Keratinocyte (primary cell): ENCODE measurements around the gene SOSTDC1. TPM values are rescaled to one million over a fixed set of nuclear protein-coding genes. Genes with fewer than 3 reads are reported as not detected.

Experiments
- DNase-seq: peaks from one replicate; pipeline ENCODE4 v3.0.0-alpha.2; 2011; ENCODE audit warnings: low read depth, missing footprints, low spot score
- FAIRE-seq: peaks from 2 replicates; lab custom pipeline; 2011; peaks lifted over from hg19 to GRCh38; lab: Jason Lieb, UNC
- H2AFZ ChIP-seq: 2 replicates; pipeline ENCODE4 v1.6.0; 2012; ENCODE audit warnings: low read length, control low read depth, inconsistent platforms; ENCODE audit not compliant: control insufficient read depth
- H3K27ac ChIP-seq: 2 replicates; pipeline ENCODE4 v1.5.1; 2011; ENCODE audit warnings: low read length; ENCODE audit not compliant: control insufficient read depth, insufficient read depth
- H3K27me3 ChIP-seq: 3 replicates; pipeline ENCODE4 v1.6.0; 2011; ENCODE audit warnings: low read length; ENCODE audit not compliant: control insufficient read depth, insufficient read depth; ENCODE audit errors: extremely low read depth
- H3K36me3 ChIP-seq, 2 experiments: 2 replicates in 1 of 2; 3 replicates in 1 of 2; pipeline ENCODE4 v1.5.1; 2011; ENCODE audit warnings: low read length in 2 of 2, mild to moderate bottlenecking in 1 of 2; ENCODE audit not compliant: control insufficient read depth in 2 of 2, insufficient read depth in 2 of 2; ENCODE audit errors: extremely low read depth in 1 of 2
- H3K4me1 ChIP-seq: 3 replicates; pipeline ENCODE4 v1.5.1; 2011; ENCODE audit warnings: low read length; ENCODE audit not compliant: control insufficient read depth, insufficient read depth; ENCODE audit errors: extremely low read depth
- H3K4me2 ChIP-seq: 3 replicates; pipeline ENCODE4 v1.6.0; 2011; ENCODE audit warnings: low read depth, low read length; ENCODE audit not compliant: control insufficient read depth, insufficient read depth; ENCODE audit errors: extremely low read depth
- H3K4me3 ChIP-seq, 3 experiments: fragments of 200-600 bp in 1 of 3; sonication (generic) in 1 of 3; 2 replicates in 2 of 3; 3 replicates in 1 of 3; pipeline ENCODE4 v1.5.1; 2011 to 2016; ENCODE audit warnings: low read length in 3 of 3, mild to moderate bottlenecking in 3 of 3, control low read depth in 2 of 3, inconsistent platforms in 1 of 3, low read depth in 1 of 3, mixed read lengths in 1 of 3, mixed run types in 1 of 3, moderate library complexity in 1 of 3; ENCODE audit not compliant: control insufficient read depth in 2 of 3, insufficient read depth in 2 of 3; ENCODE audit errors: extremely low read depth in 1 of 3
- H3K79me2 ChIP-seq: 2 replicates; pipeline ENCODE4 v1.6.0; 2012; ENCODE audit warnings: low read length; ENCODE audit not compliant: control insufficient read depth, insufficient read depth
- H3K9ac ChIP-seq: 3 replicates; pipeline ENCODE4 v1.6.0; 2011; ENCODE audit warnings: low read length; ENCODE audit not compliant: control insufficient read depth, insufficient read depth; ENCODE audit errors: extremely low read depth
- H3K9me1 ChIP-seq: 3 replicates; pipeline ENCODE4 v1.6.0; 2011; ENCODE audit warnings: low read length; ENCODE audit not compliant: control insufficient read depth, insufficient read depth; ENCODE audit errors: extremely low read depth
- H3K9me3 ChIP-seq: 2 replicates; pipeline ENCODE4 v1.5.1; 2012; ENCODE audit warnings: low read depth, low read length; ENCODE audit not compliant: control insufficient read depth
- H4K20me1 ChIP-seq: 3 replicates; pipeline ENCODE4 v1.6.0; 2011; ENCODE audit warnings: low read length; ENCODE audit not compliant: control insufficient read depth, insufficient read depth; ENCODE audit errors: extremely low read depth
- EZH2 ChIP-seq: IDR thresholded peaks from one replicate; pipeline ENCODE4 v1.6.1; 2012; ENCODE audit warnings: inconsistent platforms, mild to moderate bottlenecking, low read length, moderate library complexity
- dilution Hi-C: fragments of 300-500 bp; cut with MboI; formaldehyde crosslinking; loops from one replicate; pipeline ENCODE4 v1.7.0; 2020; ENCODE audit warnings: low sequenced_read_pairs; ENCODE audit not compliant: extremely low pct_ligation_motif_present
- polyA plus RNA-seq, 5 experiments: library from polyadenylated mRNA; depleted of rRNA in 3 of 5; stranded (reverse) in 3 of 5; stranded (forward) in 1 of 5; unstranded in 1 of 5; fragments of >200 nt; gene quantifications; 1 replicate in 1 of 5; 2 replicates in 3 of 5; 3 replicates in 1 of 5; pipeline versions ENCODE4 v1.2.1 to v1.2.3, GENCODE V29; 2011 to 2012; ENCODE audit warnings: missing spikeins in 2 of 5, low read depth in 1 of 5, low replicate concordance in 1 of 5
- TF ChIP-seq, protein P1 (sequence below), 3 experiments: IDR thresholded peaks in 1 of 3; conservative IDR thresholded peaks in 1 of 3; optimal IDR thresholded peaks in 1 of 3; 2 replicates in 2 of 3; 3 replicates in 1 of 3; pipeline versions ENCODE3 to v1.5.1; 2011; ENCODE audit warnings: low read length in 3 of 3, mild to moderate bottlenecking in 3 of 3, moderate library complexity in 2 of 3, control low read depth in 1 of 3, inconsistent platforms in 1 of 3; ENCODE audit not compliant: insufficient read depth in 2 of 3; ENCODE audit errors: extremely low read depth in 1 of 3

Gene SOSTDC1
- polyA plus RNA-seq, 1 donor (not counting 4 experiments of a cell fraction or from before 2014, with no cell fraction given), result 0.31 TPM

DNA sequence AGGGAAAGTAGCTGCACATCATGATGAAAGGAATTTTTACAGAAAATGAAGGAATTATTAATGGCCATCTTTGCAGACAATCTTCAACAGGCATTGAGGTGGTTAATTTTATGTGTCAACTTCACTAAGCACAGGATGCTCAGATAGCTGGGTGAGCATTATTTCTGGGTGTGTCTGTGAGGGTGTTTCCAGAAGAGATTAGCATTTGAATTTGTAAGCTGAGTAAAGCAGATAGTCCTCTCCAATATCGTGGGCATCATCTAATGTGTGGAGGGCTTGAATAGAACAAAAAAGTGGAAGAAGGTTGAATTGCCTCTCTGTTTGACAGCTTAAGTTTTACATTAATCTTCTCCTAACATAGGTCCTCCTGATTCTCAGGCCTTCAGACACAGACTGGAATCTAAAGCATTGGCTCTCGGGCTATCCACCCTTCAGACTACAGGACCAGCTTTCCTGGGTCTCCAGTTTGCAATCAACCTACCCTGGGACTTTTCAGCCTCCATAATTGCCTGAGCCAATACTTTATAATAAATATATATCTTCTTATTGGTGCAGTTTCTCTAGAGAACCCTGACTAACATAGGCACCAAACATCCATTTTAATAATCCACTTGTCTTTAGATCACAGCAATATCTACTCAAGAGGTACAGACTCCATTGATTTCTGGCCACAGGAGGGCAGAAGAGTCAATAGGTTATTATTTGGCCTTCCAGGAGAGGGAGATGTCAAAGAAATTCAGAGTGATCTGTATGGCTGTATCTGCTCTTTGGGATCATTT lies 33.7 kb downstream of the SOSTDC1 start:
- Histone ChIP-seq H3K9ac (no peak overlapping the region), H3K4me2 (no peak overlapping the region), H3K4me1 (no peaks in the 10 kb centered on the region), H3K27ac (no peak overlapping the region), H3K79me2 (no peaks in the 10 kb centered on the region), H3K9me3 (no peaks in the 10 kb centered on the region), H3K9me1 (no peaks in the 10 kb centered on the region), H3K27me3 (no peaks in the 10 kb centered on the region), H3K4me3 (no peak overlapping the region), H4K20me1 (no peaks in the 10 kb centered on the region), H2AFZ (no peak overlapping the region), H3K36me3 (no peaks in the 10 kb centered on the region)
- DNase-seq, result no peak
- no peak for FAIRE-seq
- TF ChIP-seq, protein P1, sequence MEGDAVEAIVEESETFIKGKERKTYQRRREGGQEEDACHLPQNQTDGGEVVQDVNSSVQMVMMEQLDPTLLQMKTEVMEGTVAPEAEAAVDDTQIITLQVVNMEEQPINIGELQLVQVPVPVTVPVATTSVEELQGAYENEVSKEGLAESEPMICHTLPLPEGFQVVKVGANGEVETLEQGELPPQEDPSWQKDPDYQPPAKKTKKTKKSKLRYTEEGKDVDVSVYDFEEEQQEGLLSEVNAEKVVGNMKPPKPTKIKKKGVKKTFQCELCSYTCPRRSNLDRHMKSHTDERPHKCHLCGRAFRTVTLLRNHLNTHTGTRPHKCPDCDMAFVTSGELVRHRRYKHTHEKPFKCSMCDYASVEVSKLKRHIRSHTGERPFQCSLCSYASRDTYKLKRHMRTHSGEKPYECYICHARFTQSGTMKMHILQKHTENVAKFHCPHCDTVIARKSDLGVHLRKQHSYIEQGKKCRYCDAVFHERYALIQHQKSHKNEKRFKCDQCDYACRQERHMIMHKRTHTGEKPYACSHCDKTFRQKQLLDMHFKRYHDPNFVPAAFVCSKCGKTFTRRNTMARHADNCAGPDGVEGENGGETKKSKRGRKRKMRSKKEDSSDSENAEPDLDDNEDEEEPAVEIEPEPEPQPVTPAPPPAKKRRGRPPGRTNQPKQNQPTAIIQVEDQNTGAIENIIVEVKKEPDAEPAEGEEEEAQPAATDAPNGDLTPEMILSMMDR (optimal IDR thresholded peaks at IDR 0.05 in 1 of 3, IDR thresholded peaks at IDR 0.05 in 1 of 3, conservative IDR thresholded peaks at IDR 0.05 in 1 of 3; ENCODE audit: extremely low read depth in 1 of 3, insufficient read depth in 2 of 3, low read length in 3 of 3), result peak in 2 of 3 experiments; percentile 40 to 46
- TF ChIP-seq EZH2, result no peak
- dilution Hi-C loops, result no loop called here

DNA sequence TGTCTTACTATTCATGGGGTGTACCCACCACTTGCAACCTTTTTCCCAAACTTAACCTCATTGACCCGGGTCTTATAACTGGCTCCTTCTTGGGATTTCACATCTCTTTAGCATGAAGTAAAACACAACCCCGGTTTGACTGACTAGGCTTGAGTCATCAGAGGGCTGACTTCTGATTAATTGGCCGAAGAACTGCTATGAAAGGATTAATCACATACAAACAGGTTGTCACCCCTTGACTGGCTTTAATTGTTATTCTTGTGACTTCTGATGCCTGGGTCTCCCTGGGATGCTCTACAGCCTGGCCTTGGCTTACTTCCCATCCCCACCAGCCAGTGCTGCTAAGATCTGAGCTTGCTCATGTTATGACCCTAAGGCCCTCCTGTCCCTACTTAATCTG lies 35.4 kb downstream of the SOSTDC1 start:
- Histone ChIP-seq H4K20me1 (no peaks in the 10 kb centered on the region), H3K9me3 (no peaks in the 10 kb centered on the region), H3K9ac (no peak overlapping the region), H3K4me2 (no peak overlapping the region), H3K9me1 (no peaks in the 10 kb centered on the region), H3K36me3 (no peaks in the 10 kb centered on the region), H2AFZ (no peak overlapping the region), H3K27me3 (no peaks in the 10 kb centered on the region), H3K4me1 (no peaks in the 10 kb centered on the region), H3K4me3 (no peak overlapping the region), H3K79me2 (no peaks in the 10 kb centered on the region), H3K27ac (no peak overlapping the region)
- FAIRE-seq (no peak), DNase-seq (no peak)
- TF ChIP-seq EZH2, result no peak
- TF ChIP-seq, protein P1 (optimal IDR thresholded peaks at IDR 0.05 in 1 of 3, IDR thresholded peaks at IDR 0.05 in 1 of 3, conservative IDR thresholded peaks at IDR 0.05 in 1 of 3; ENCODE audit: extremely low read depth in 1 of 3, insufficient read depth in 2 of 3, low read length in 3 of 3), result no peak
- dilution Hi-C loops, result no loop called here
